ENCODE data around the gene ZNF385A. TPM values are rescaled to one million over a fixed set of nuclear protein-coding genes. Genes with fewer than 3 reads are reported as not detected.

Gene ZNF385A
- total RNA-seq, 1 donor from 2014 or later = 7.1 TPM

GRCh38 chr12:54423816-54424150, 39.2 kb upstream of the ZNF385A start:
- Histone ChIP-seq H3K36me3 (no peaks in the 10 kb centered on the region), H3K4me1 (peaks cover 92% of the 10 kb centered on the region), H3K27ac (replicated peaks) (no peak overlapping the region), H3K27me3 (ENCODE audit: low read depth) (no peaks in the 10 kb centered on the region), H3K4me3 (no peak overlapping the region), H3K9me3 (replicated peaks) (no peaks in the 10 kb centered on the region)
- intact Hi-C loops (cut with micrococcal nuclease) = no loop called here
- TF ChIP-seq CTCF (IDR thresholded peaks at IDR 0.05; ENCODE audit: borderline replicate concordance) = no peak
- DNase-seq = no peak

GRCh38 chr12:54421879-54422250, 37.3 kb upstream of the ZNF385A start:
- intact Hi-C loops (cut with micrococcal nuclease) = no loop called here
- no peaks in the 10 kb centered on the region for H3K9me3 ChIP-seq (replicated peaks)
- H3K27me3 ChIP-seq (ENCODE audit: low read depth) = no peaks in the 10 kb centered on the region
- no peak for TF ChIP-seq CTCF (IDR thresholded peaks at IDR 0.05; ENCODE audit: borderline replicate concordance)
- H3K4me1 ChIP-seq = peaks cover 92% of the 10 kb centered on the region
- H3K27ac ChIP-seq (replicated peaks) = peak overlapping the region; percentile 89
- no peak for DNase-seq
- no peak overlapping the region for H3K4me3 ChIP-seq
- no peaks in the 10 kb centered on the region for H3K36me3 ChIP-seq

- Histone ChIP-seq H3K36me3 (no peaks in the 10 kb centered on the region), H3K27me3 (ENCODE audit: low read depth) (no peaks in the 10 kb centered on the region), H3K27ac (replicated peaks) (peak overlapping the region; percentile 89), H3K4me1 (peaks cover 92% of the 10 kb centered on the region), H3K9me3 (replicated peaks) (no peaks in the 10 kb centered on the region), H3K4me3 (peak overlapping the region; percentile 76)
- TF ChIP-seq CTCF (IDR thresholded peaks at IDR 0.05; ENCODE audit: borderline replicate concordance) = no peak
- intact Hi-C loops (cut with micrococcal nuclease) = no loop called here
- DNase-seq = peak; percentile 71
These were observed 36.8 kb upstream of the ZNF385A start for GRCh38 chr12:54421175-54421878.

GRCh38 chr12:54420766-54421144, 36.2 kb upstream of the ZNF385A start:
- Histone ChIP-seq H3K27me3 (ENCODE audit: low read depth) (no peaks in the 10 kb centered on the region), H3K36me3 (no peaks in the 10 kb centered on the region), H3K4me3 (peak overlapping the region; percentile 76), H3K9me3 (replicated peaks) (no peaks in the 10 kb centered on the region), H3K4me1 (peaks cover 92% of the 10 kb centered on the region), H3K27ac (replicated peaks) (peak overlapping the region; percentile 89)
- intact Hi-C loops (cut with micrococcal nuclease) = no loop called here
- no peak for TF ChIP-seq CTCF (IDR thresholded peaks at IDR 0.05; ENCODE audit: borderline replicate concordance)
- DNase-seq = no peak

GRCh38 chr12:54419088-54419887, 34.8 kb upstream of the ZNF385A start, which contains the start of gene ITGA5:
TSS of gene ITGA5 (minus strand) at chr12:54419266. CDS start at chr12:54419198, 68 bp downstream.
- no peaks in the 10 kb centered on the region for H3K9me3 ChIP-seq (replicated peaks)
- H3K4me1 ChIP-seq = peaks cover 92% of the 10 kb centered on the region
- no peaks in the 10 kb centered on the region for H3K27me3 ChIP-seq (ENCODE audit: low read depth)
- H3K4me3 ChIP-seq = peak within 1 kb of the TSS; percentile 76
- peak; percentile 86 for DNase-seq
- H3K36me3 ChIP-seq = no peaks in the 10 kb centered on the region
- peak within 1 kb of the TSS; percentile 89 for H3K27ac ChIP-seq (replicated peaks)
- intact Hi-C loops (cut with micrococcal nuclease) = no loop called here
- no peak for TF ChIP-seq CTCF (IDR thresholded peaks at IDR 0.05; ENCODE audit: borderline replicate concordance)

Data from left ventricle myocardium inferior (tissue), 1 donor.